Measurements from ENCODE around the gene DYRK1A. TPM values are rescaled to one million over a fixed set of nuclear protein-coding genes. Genes with fewer than 3 reads are reported as not detected.
A peak's percentile ranks its signal among the peaks of the same experiment; 100 is the strongest.

The DYRK1A gene
- polyA plus RNA-seq, 2 donors: 14.2 to 18.5 TPM

- no peaks in the 10 kb centered on the region for H3K4me1 ChIP-seq (ENCODE audit: control insufficient read depth in 2 of 2, insufficient read depth in 2 of 2, low read length in 1 of 2)
- no peak overlapping the region for H3K4me3 ChIP-seq (ENCODE audit: low read depth in 1 of 2, low read length in 2 of 2)
- H3K27ac ChIP-seq (ENCODE audit: low read depth in 2 of 2, low read length in 1 of 2): no peak overlapping the region
- 54 to 55% methylated on average over 7 of the region's 7 CpGs for WGBS, 2 donors
- H3K36me3 ChIP-seq (ENCODE audit: control insufficient read depth in 2 of 2, insufficient read depth in 2 of 2, low read length in 1 of 2): no peaks in the 10 kb centered on the region
- H3K9me3 ChIP-seq (ENCODE audit: control insufficient read depth in 2 of 2, insufficient read depth in 1 of 2, low read depth in 1 of 2, low read length in 1 of 2): no peaks in the 10 kb centered on the region
- no peaks in the 10 kb centered on the region for H3K27me3 ChIP-seq (ENCODE audit: control insufficient read depth in 1 of 2, insufficient read depth in 2 of 2, low read length in 2 of 2)
Measured at GRCh38 chr21:37358397-37358796, 8.2 kb upstream of the DYRK1A start.

DNA sequence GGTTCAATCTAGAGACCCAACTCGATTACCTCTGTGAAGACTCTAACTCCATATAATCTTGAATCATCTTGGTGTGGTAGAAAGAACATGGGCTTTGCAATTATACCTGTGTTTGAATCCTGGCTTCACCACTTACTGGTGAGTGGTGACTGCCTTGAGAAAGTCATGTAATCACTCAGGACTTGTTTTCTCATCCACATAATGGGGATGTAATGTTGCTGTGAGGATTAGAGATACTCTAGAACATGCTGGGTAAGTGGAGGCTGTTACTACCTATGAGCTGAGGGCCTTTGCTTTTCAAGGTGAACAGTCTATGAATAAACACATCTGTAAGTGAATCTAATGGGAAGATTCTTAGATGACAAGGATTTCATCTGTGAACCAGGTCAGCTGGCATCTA lies 2.6 kb upstream of the DYRK1A start:
- 91 to 97% methylated on average over 1 of the region's 1 CpG for WGBS, 2 donors
- H3K4me1 ChIP-seq (ENCODE audit: control insufficient read depth in 2 of 2, insufficient read depth in 2 of 2, low read length in 1 of 2): no peaks in the 10 kb centered on the region
- H3K36me3 ChIP-seq (ENCODE audit: control insufficient read depth in 2 of 2, insufficient read depth in 2 of 2, low read length in 1 of 2): no peaks in the 10 kb centered on the region
- no peak overlapping the region for H3K27ac ChIP-seq (ENCODE audit: low read depth in 2 of 2, low read length in 1 of 2)
- no peaks in the 10 kb centered on the region for H3K27me3 ChIP-seq (ENCODE audit: control insufficient read depth in 1 of 2, insufficient read depth in 2 of 2, low read length in 2 of 2)
- H3K9me3 ChIP-seq (ENCODE audit: control insufficient read depth in 2 of 2, insufficient read depth in 1 of 2, low read depth in 1 of 2, low read length in 1 of 2): no peaks in the 10 kb centered on the region
- H3K4me3 ChIP-seq (ENCODE audit: low read depth in 1 of 2, low read length in 2 of 2): no peak overlapping the region

GRCh38 chr21:37364722-37365121 lies 1.9 kb upstream of the DYRK1A start:
- no peaks in the 10 kb centered on the region for H3K9me3 ChIP-seq (ENCODE audit: control insufficient read depth in 2 of 2, insufficient read depth in 1 of 2, low read depth in 1 of 2, low read length in 1 of 2)
- H3K4me1 ChIP-seq (ENCODE audit: control insufficient read depth in 2 of 2, insufficient read depth in 2 of 2, low read length in 1 of 2): no peaks in the 10 kb centered on the region
- WGBS, 2 donors: 41 to 58% methylated on average over 7 of the region's 7 CpGs
- no peak overlapping the region for H3K4me3 ChIP-seq (ENCODE audit: low read depth in 1 of 2, low read length in 2 of 2)
- peak overlapping the region; percentile 7 to 14 for H3K27ac ChIP-seq (ENCODE audit: low read depth in 2 of 2, low read length in 1 of 2)
- H3K36me3 ChIP-seq (ENCODE audit: control insufficient read depth in 2 of 2, insufficient read depth in 2 of 2, low read length in 1 of 2): no peaks in the 10 kb centered on the region
- no peaks in the 10 kb centered on the region for H3K27me3 ChIP-seq (ENCODE audit: control insufficient read depth in 1 of 2, insufficient read depth in 2 of 2, low read length in 2 of 2)

DNA sequence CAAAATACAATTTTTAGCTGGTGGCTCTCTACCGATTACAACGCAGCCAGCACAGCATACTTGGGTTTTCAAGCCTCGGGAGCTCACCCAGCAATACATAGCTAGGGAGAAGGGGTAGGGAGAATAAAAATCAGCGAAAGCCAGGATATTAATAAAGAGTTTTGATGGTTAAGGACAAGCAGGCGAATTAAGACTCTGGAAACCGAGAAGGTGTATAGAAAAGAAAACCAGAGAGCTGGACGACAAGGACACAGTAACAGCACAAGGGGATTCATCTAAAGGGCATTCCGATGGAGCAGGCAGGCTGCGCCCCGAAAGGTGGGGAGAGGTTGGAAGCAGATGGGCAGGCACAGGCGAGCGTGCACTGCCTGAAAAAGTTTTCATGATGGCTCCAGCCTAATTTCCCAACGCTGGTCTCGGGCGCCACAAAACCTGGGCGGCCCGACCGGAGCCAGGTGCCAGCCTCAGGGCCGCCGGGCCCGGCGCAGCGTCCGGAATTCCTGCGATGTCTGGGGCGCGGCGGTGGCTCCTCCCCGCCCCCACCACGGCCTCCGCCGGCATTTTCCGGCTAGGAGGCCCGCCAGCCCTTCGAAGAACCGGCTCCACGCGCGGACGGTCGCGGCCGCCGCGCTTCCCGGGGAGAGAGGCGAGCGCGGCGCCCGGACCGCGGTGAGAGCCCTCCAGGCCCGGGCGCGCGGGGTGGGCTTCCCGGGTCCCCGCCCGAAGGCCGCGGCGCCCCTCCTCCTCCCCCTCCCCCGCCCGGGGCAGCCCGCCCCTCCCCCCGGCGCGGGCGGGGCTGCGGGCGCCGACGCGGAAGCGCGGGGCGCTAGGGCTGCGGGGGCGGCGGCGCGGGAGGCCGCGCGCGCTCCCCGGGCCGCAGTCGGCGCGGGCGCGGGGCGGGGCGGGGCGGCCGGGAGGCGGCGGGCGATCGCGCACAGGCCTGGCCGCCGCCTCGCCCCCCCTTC lies 774 bp upstream of the DYRK1A start:
- Histone ChIP-seq H3K4me1 (ENCODE audit: control insufficient read depth in 2 of 2, insufficient read depth in 2 of 2, low read length in 1 of 2) (no peaks in the 10 kb centered on the region), H3K36me3 (ENCODE audit: control insufficient read depth in 2 of 2, insufficient read depth in 2 of 2, low read length in 1 of 2) (no peaks in the 10 kb centered on the region)
- 0 to 1% methylated on average over 34 to 105 of the region's 106 CpGs for WGBS, 2 donors

DNA sequence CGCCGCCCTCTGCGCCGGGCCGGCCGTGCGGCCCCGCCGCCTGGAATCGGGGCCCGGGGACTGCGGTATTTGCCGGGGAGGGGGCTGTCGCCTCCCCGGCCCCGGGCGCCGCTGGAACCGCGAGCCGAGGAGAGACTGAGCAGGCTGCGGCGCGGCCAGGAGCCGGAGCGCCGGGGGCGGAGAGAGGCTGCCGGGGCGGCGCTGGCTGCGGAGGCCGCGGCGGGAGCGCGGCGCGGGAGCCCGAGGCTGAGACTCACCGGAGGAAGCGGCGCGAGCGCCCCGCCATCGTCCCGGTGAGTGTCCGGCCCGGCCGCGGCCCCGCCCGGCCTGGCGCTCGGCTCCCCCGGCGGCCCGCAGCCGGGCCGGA lies 746 bp downstream of the DYRK1A start:
- no peaks in the 10 kb centered on the region for H3K36me3 ChIP-seq (ENCODE audit: control insufficient read depth in 2 of 2, insufficient read depth in 2 of 2, low read length in 1 of 2)
- 0% methylated on average over 35 to 61 of the region's 61 CpGs for WGBS, 2 donors
- H3K9me3 ChIP-seq (ENCODE audit: control insufficient read depth in 2 of 2, insufficient read depth in 1 of 2, low read depth in 1 of 2, low read length in 1 of 2): no peaks in the 10 kb centered on the region
- peak overlapping the region; percentile 99 for H3K27ac ChIP-seq (ENCODE audit: low read depth in 2 of 2, low read length in 1 of 2)
- no peaks in the 10 kb centered on the region for H3K27me3 ChIP-seq (ENCODE audit: control insufficient read depth in 1 of 2, insufficient read depth in 2 of 2, low read length in 2 of 2)
- H3K4me3 ChIP-seq (ENCODE audit: low read depth in 1 of 2, low read length in 2 of 2): peak overlapping the region; percentile 92
- H3K4me1 ChIP-seq (ENCODE audit: control insufficient read depth in 2 of 2, insufficient read depth in 2 of 2, low read length in 1 of 2): peaks cover 0 to 3% of the 10 kb centered on the region in 2 donors

More for the DNA sequence above, 774 bp upstream of the DYRK1A start:
- Histone ChIP-seq H3K27ac (ENCODE audit: low read depth in 2 of 2, low read length in 1 of 2) (peak overlapping the region; percentile 100), H3K9me3 (ENCODE audit: control insufficient read depth in 2 of 2, insufficient read depth in 1 of 2, low read depth in 1 of 2, low read length in 1 of 2) (no peaks in the 10 kb centered on the region), H3K27me3 (ENCODE audit: control insufficient read depth in 1 of 2, insufficient read depth in 2 of 2, low read length in 2 of 2) (no peaks in the 10 kb centered on the region), H3K4me3 (ENCODE audit: low read depth in 1 of 2, low read length in 2 of 2) (peak overlapping the region; percentile 74 to 92)

- 1% methylated on average over 51 to 68 of the region's 68 CpGs for WGBS, 2 donors
- Histone ChIP-seq H3K4me1 (ENCODE audit: control insufficient read depth in 2 of 2, insufficient read depth in 2 of 2, low read length in 1 of 2) (peaks cover 0 to 4% of the 10 kb centered on the region in 2 donors), H3K27me3 (ENCODE audit: control insufficient read depth in 1 of 2, insufficient read depth in 2 of 2, low read length in 2 of 2) (no peaks in the 10 kb centered on the region), H3K27ac (ENCODE audit: low read depth in 2 of 2, low read length in 1 of 2) (peak overlapping the region; percentile 99), H3K4me3 (ENCODE audit: low read depth in 1 of 2, low read length in 2 of 2) (peak overlapping the region; percentile 92), H3K9me3 (ENCODE audit: control insufficient read depth in 2 of 2, insufficient read depth in 1 of 2, low read depth in 1 of 2, low read length in 1 of 2) (no peaks in the 10 kb centered on the region), H3K36me3 (ENCODE audit: control insufficient read depth in 2 of 2, insufficient read depth in 2 of 2, low read length in 1 of 2) (no peaks in the 10 kb centered on the region)
Measured at GRCh38 chr21:37367703-37368540, 1.3 kb downstream of the DYRK1A start.

- Histone ChIP-seq H3K4me1 (ENCODE audit: control insufficient read depth in 2 of 2, insufficient read depth in 2 of 2, low read length in 1 of 2) (peaks cover 0 to 4% of the 10 kb centered on the region in 2 donors), H3K27ac (ENCODE audit: low read depth in 2 of 2, low read length in 1 of 2) (peak overlapping the region; percentile 99), H3K36me3 (ENCODE audit: control insufficient read depth in 2 of 2, insufficient read depth in 2 of 2, low read length in 1 of 2) (no peaks in the 10 kb centered on the region), H3K9me3 (ENCODE audit: control insufficient read depth in 2 of 2, insufficient read depth in 1 of 2, low read depth in 1 of 2, low read length in 1 of 2) (no peaks in the 10 kb centered on the region), H3K27me3 (ENCODE audit: control insufficient read depth in 1 of 2, insufficient read depth in 2 of 2, low read length in 2 of 2) (no peaks in the 10 kb centered on the region), H3K4me3 (ENCODE audit: low read depth in 1 of 2, low read length in 2 of 2) (peak overlapping the region; percentile 92)
- WGBS, 2 donors: 3 to 4% methylated on average over 9 of the region's 9 CpGs
Measured at GRCh38 chr21:37368541-37369279, 2.1 kb downstream of the DYRK1A start.

DNA sequence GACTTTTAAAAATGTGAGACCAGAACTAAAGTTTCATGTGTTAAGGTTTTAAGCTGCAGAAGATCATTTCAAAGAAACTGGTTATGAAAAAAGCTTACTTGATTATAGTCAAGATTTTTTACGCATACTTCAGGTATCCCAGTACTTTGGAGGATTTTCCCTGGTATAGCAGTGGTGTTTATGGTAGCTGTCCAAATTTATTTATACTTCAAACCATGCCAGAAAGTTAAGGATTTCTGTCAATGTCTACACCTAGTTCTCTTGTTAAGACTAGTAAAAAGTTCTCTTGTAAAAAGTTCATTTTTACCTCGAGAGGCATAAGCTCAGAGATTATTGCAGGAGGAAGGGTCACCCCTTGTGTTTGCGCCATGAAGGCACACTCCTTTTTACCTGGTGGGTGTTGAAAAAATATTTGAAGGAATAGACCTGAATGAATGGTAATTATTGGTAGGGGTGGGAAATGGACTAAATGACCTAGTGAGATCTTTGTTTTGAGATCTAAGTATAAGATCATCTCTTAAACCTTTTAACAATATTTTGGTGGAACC lies 2.8 kb downstream of the DYRK1A start:
- Histone ChIP-seq H3K36me3 (ENCODE audit: control insufficient read depth in 2 of 2, insufficient read depth in 2 of 2, low read length in 1 of 2) (no peaks in the 10 kb centered on the region), H3K27me3 (ENCODE audit: control insufficient read depth in 1 of 2, insufficient read depth in 2 of 2, low read length in 2 of 2) (no peaks in the 10 kb centered on the region), H3K4me3 (ENCODE audit: low read depth in 1 of 2, low read length in 2 of 2) (peak overlapping the region in 1 of 2 donors; percentile 32), H3K9me3 (ENCODE audit: control insufficient read depth in 2 of 2, insufficient read depth in 1 of 2, low read depth in 1 of 2, low read length in 1 of 2) (no peaks in the 10 kb centered on the region), H3K27ac (ENCODE audit: low read depth in 2 of 2, low read length in 1 of 2) (no peak overlapping the region), H3K4me1 (ENCODE audit: control insufficient read depth in 2 of 2, insufficient read depth in 2 of 2, low read length in 1 of 2) (peaks cover 0 to 4% of the 10 kb centered on the region in 2 donors)
- WGBS, 2 donors: 26 to 31% methylated on average over 3 of the region's 3 CpGs

Data from esophagus (tissue), 2 donors.